Left cardiac atrium (tissue), 4 donors: ENCODE measurements around the gene NOTCH2NLA. TPM values are rescaled to one million over a fixed set of nuclear protein-coding genes. Genes with fewer than 3 reads are reported as not detected.
"Not testable (repeated sequence)": the region's sequence is repeated elsewhere in the genome, so short reads cannot be mapped to it uniquely, and the experiment has no call there.

ENCODE experiments used
- ATAC-seq, 2 donors: fragments of 200-7000 bp; cut with Tn5 transposase; one replicate each; pipeline ENCODE4 v1.9.1; 2020; ENCODE audit warnings: mild to moderate bottlenecking in 2 of 2, moderate library complexity in 2 of 2
- DNase-seq: peaks from one replicate; pipeline ENCODE4 v3.0.0-alpha.2; 2020
- intact Hi-C, 2 donors: fragments of 100-400 bp; cut with DNase I; formaldehyde crosslinking; loops; one replicate each; pipeline versions ENCODE4 v1.14.1 to v1.15.1; 2022 to 2023
- long read RNA-seq: library from polyadenylated mRNA; unstranded; transcript quantifications from one replicate; pipeline ENCODE4 v2.0.0, GENCODE V29; 2021
- total RNA-seq, 2 donors: library from RNA; stranded (reverse); fragmentation: NEBNext Ultra II Directional; extraction: Animal tissue kit (Norgen Biotek cat#: 25700); gene quantifications; one replicate each; pipeline ENCODE4 v1.2.1, GENCODE V29; 2021
- donor health status: DM: no; HTN: yes; CAD: no.
- donor health status: DM: no; HTN: yes; CAD: no; lungs with severe emphysema.
- donor health status: DM: yes; HTN: yes; CAD: no.
- donor health status: Dilated cardiomyopathy.

The NOTCH2NLA gene
- 10 to 100 TPM; 13.6 to 18.4 TPM for total RNA-seq
- long read RNA-seq, transcript NOTCH2NLA-201 (5 exons, 1,874 nt), result major isoform, 6 of 8 reads
- long read RNA-seq, partial matches to known transcripts, result 0 of 8 reads
- long read RNA-seq, other reads (novel, unspliced or antisense), result 2 of 8 reads

- DNase-seq (peak; percentile 28), ATAC-seq (peak; percentile 76 to 85)
- intact Hi-C loops, result not testable (repeated sequence)
Observed at GRCh38 chr1:146228710-146229477, at the start of gene NOTCH2NLA. TSS of gene NOTCH2NLA (minus strand) at chr1:146229021. CDS start at chr1:146189337, 39,684 bp downstream.

- ATAC-seq, result peak; percentile 63 to 72
- intact Hi-C loops, DNase-seq: not testable (repeated sequence)
Observed at GRCh38 chr1:146278346-146278745, 49.5 kb upstream of the NOTCH2NLA start.

- DNase-seq, intact Hi-C loops, ATAC-seq: not testable (repeated sequence)
Observed at GRCh38 chr1:146277087-146277486, 48.3 kb upstream of the NOTCH2NLA start.

- intact Hi-C loops, DNase-seq, ATAC-seq: not testable (repeated sequence)
Observed at GRCh38 chr1:146274083-146274482, 45.3 kb upstream of the NOTCH2NLA start.

- DNase-seq, ATAC-seq, intact Hi-C loops: not testable (repeated sequence)
Observed at GRCh38 chr1:146273194-146273593, 44.4 kb upstream of the NOTCH2NLA start.

GRCh38 chr1:146272734-146273133 is 43.9 kb upstream of the NOTCH2NLA start:
- ATAC-seq, result peak in 1 of 2 donors; percentile 83
- DNase-seq, intact Hi-C loops: not testable (repeated sequence)

GRCh38 chr1:146271977-146272376 is 43.2 kb upstream of the NOTCH2NLA start:
- DNase-seq, intact Hi-C loops, ATAC-seq: not testable (repeated sequence)

- ATAC-seq, DNase-seq, intact Hi-C loops: not testable (repeated sequence)
Observed at GRCh38 chr1:146270129-146270528, 41.3 kb upstream of the NOTCH2NLA start.

- DNase-seq, intact Hi-C loops, ATAC-seq: not testable (repeated sequence)
Observed at GRCh38 chr1:146266179-146266748, 37.4 kb upstream of the NOTCH2NLA start.

GRCh38 chr1:146264761-146265160 is 35.9 kb upstream of the NOTCH2NLA start:
- intact Hi-C loops, DNase-seq: not testable (repeated sequence)
- ATAC-seq, result peak in 1 of 2 donors; percentile 55

GRCh38 chr1:146260006-146260730 is 31.3 kb upstream of the NOTCH2NLA start:
- ATAC-seq, intact Hi-C loops, DNase-seq: not testable (repeated sequence)

- intact Hi-C loops, result not testable (repeated sequence)
Observed at GRCh38 chr1:146257992-146258552, 29.3 kb upstream of the NOTCH2NLA start.

GRCh38 chr1:146254569-146255197 is 25.9 kb upstream of the NOTCH2NLA start:
- ATAC-seq, intact Hi-C loops: not testable (repeated sequence)

More at GRCh38 chr1:146257992-146258552, 29.3 kb upstream of the NOTCH2NLA start:
- ATAC-seq, DNase-seq: not testable (repeated sequence)

GRCh38 chr1:146253249-146253855 is 24.5 kb upstream of the NOTCH2NLA start:
- ATAC-seq, DNase-seq, intact Hi-C loops: not testable (repeated sequence)

More at GRCh38 chr1:146254569-146255197, 25.9 kb upstream of the NOTCH2NLA start:
- DNase-seq, result not testable (repeated sequence)

GRCh38 chr1:146251523-146251922 is 22.7 kb upstream of the NOTCH2NLA start:
- DNase-seq, intact Hi-C loops, ATAC-seq: not testable (repeated sequence)

GRCh38 chr1:146248643-146249042 is 19.8 kb upstream of the NOTCH2NLA start:
- DNase-seq, intact Hi-C loops, ATAC-seq: not testable (repeated sequence)

GRCh38 chr1:146236626-146237025 is 7.8 kb upstream of the NOTCH2NLA start:
- intact Hi-C loops, ATAC-seq, DNase-seq: not testable (repeated sequence)
